Measurements from ENCODE around the gene GRM4. TPM values are rescaled to one million over a fixed set of nuclear protein-coding genes. Genes with fewer than 3 reads are reported as not detected.
A peak's percentile ranks its signal among the peaks of the same experiment; 100 is the strongest.

Gene GRM4
- total and polyA plus RNA-seq, 11 donors: 0.20 TPM; not detected in 10

DNA sequence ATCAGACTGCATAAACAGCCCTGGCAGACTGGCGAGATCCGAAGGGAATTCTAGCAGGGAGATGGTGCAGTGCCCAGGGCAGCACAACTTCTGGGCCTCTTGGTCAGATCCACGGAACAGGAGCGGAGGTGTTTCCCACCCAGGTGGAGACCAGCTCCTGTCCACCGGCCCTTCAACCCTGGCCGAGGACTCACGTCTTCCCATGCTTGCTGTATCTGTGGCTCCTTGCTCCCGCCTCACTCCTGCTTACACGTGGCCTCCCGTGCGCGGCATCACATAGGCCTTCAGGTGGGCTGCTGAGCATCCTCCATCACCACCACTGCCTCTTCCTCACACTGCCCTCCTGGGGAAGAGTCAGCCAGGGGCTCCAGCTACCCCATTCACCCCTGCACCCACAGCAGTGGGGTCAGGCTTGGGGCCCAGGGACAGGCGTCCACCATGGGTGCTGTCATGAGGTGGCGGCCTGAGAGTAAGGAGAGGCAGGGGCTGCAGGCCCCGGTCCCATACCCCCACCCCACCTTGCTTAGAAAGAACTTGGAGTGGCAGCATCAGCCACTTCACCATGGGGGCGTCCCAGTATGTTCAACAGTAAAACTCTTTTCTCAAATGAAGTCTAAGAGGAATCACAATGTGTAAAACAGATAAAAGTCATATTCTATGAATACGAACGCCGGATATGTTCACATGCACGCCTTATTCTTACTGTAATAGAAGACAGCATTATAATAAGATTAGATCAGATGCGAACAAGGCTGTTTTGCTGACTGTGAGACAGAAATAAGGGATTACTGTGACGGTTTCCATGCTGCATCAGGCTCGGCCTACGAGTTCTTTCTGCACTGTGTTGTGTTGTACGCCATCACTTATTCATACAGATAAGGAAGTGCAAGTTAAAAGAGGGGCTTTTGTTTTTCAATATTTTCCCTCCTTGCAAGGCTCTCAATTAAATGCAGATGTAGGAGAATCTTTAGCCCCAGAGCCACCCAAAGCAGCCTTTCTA lies 165.4 kb downstream of the GRM4 start:
- intact Hi-C loops (cut with DNase I): no loop called here
- peaks cover 0 to 5% (median 0%) of the 10 kb centered on the region in 12 donors for H3K4me1 ChIP-seq
- DNase-seq: peak in 2 of 5 donors; percentile 5 to 29
- peaks cover 9 to 42% (median 23%) of the 10 kb centered on the region in 9 donors for H3K27me3 ChIP-seq
- H3K27ac ChIP-seq: no peak overlapping the region
- TF ChIP-seq POLR2A (IDR thresholded peaks at IDR 0.05): no peak
- TF ChIP-seq, protein P1, sequence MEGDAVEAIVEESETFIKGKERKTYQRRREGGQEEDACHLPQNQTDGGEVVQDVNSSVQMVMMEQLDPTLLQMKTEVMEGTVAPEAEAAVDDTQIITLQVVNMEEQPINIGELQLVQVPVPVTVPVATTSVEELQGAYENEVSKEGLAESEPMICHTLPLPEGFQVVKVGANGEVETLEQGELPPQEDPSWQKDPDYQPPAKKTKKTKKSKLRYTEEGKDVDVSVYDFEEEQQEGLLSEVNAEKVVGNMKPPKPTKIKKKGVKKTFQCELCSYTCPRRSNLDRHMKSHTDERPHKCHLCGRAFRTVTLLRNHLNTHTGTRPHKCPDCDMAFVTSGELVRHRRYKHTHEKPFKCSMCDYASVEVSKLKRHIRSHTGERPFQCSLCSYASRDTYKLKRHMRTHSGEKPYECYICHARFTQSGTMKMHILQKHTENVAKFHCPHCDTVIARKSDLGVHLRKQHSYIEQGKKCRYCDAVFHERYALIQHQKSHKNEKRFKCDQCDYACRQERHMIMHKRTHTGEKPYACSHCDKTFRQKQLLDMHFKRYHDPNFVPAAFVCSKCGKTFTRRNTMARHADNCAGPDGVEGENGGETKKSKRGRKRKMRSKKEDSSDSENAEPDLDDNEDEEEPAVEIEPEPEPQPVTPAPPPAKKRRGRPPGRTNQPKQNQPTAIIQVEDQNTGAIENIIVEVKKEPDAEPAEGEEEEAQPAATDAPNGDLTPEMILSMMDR (IDR thresholded peaks at IDR 0.05): no peak
- H3K36me3 ChIP-seq: no peaks in the 10 kb centered on the region
- WGBS, 4 donors: 78 to 83% (median 80%) methylated on average over 25 of the region's 25 CpGs
- peak in 1 of 4 donors; percentile 13 for ATAC-seq
- H3K4me3 ChIP-seq: no peak overlapping the region
- H3K9me3 ChIP-seq: no peaks in the 10 kb centered on the region

DNA sequence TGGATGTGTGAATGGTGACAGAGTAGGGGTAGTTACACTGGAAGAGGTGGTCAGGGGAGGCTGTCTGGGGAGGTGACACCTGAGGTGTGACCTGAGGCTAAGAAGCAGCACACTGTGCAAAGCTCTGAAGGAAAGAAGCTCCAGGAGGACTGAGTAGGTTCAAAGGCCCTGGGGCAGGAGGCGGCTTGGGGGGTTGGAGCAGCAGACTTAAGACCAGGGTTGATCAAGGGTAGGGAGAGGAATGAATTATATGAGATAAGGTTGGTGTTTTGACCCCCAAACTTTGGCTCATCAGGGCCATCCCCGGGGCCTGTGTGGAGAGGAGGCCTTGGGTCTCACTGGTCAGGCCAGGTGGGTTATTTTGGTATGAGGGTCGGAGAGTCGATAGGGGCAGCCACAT lies 166.1 kb downstream of the GRM4 start:
- H3K27me3 ChIP-seq: peaks cover 12 to 44% (median 26%) of the 10 kb centered on the region in 9 donors
- TF ChIP-seq POLR2A (IDR thresholded peaks at IDR 0.05): no peak
- TF ChIP-seq, protein P1 (IDR thresholded peaks at IDR 0.05): no peak
- WGBS, 4 donors: 60 to 90% (median 78%) methylated on average over 4 of the region's 4 CpGs

DNA sequence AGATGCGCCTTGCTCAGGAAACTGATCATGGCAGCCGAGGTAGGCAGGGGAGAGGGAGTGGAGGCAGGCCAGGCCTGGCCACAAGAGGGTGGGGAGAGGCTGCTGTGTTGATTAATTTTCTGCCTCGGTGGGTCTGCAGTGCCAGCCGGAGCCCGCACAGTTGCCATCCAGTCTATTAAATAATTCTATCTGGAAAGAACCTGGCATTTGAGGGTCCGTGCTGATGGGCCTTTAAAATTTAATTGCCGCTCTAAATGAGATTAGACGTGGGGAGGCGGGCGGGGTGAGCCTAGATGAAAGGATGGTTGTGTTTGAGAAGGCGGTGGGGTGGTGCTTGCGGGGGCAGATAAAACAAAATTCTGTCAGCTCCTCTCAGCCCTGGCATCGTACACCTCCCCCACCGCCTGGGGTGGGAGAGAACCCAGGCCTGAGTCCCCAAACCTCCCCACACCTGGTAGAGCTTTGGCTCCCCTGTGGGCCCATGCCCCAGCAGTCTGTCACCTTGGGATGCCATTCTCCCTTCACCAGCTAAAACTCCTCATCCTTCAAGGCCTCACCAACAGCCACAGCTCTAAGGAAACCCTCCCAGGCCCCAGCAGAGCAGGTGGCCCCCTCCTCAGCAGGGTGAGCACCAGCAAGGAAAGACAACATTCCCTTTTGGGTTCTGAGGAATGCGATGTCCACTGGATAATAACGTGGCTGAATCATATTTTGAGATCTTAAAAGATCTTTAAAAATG lies 167.3 kb downstream of the GRM4 start:
- Histone ChIP-seq H3K27me3 (peaks cover 12 to 48% (median 26%) of the 10 kb centered on the region in 9 donors), H3K4me3 (no peak overlapping the region), H3K36me3 (no peaks in the 10 kb centered on the region), H3K4me1 (peaks cover 0 to 5% (median 0%) of the 10 kb centered on the region in 12 donors), H3K9me3 (no peaks in the 10 kb centered on the region), H3K27ac (no peak overlapping the region)
- DNase-seq (peak in 1 of 5 donors; percentile 19), ATAC-seq (no peak)
- WGBS, 4 donors: 63 to 73% (median 71%) methylated on average over 16 of the region's 16 CpGs
- intact Hi-C loops (cut with DNase I): no loop called here
- TF ChIP-seq, protein P1 (IDR thresholded peaks at IDR 0.05): no peak
- no peak for TF ChIP-seq POLR2A (IDR thresholded peaks at IDR 0.05)

More for the DNA sequence above, 166.1 kb downstream of the GRM4 start:
- intact Hi-C loops (cut with DNase I): no loop called here
- H3K4me3 ChIP-seq: no peak overlapping the region
- H3K4me1 ChIP-seq: peaks cover 0 to 5% (median 0%) of the 10 kb centered on the region in 12 donors
- DNase-seq (peak in 1 of 5 donors; percentile 10), ATAC-seq (no peak)
- H3K36me3 ChIP-seq: no peaks in the 10 kb centered on the region
- H3K9me3 ChIP-seq: no peaks in the 10 kb centered on the region
- H3K27ac ChIP-seq: no peak overlapping the region

Measured in heart left ventricle (tissue), 16 donors.